HG02642 (cell line): ENCODE measurements around the gene TMEM151B.

Source experiments
- ATAC-seq: cut with Tn5 transposase; IDR thresholded peaks from one replicate; pipeline ENCODE4 v1.9.1; 2021; ENCODE audit warnings: mild to moderate bottlenecking; ENCODE audit not compliant: unreplicated experiment, poor library complexity

TMEM151B gene

GRCh38 chr6:44250067-44250717, 20.1 kb upstream of the TMEM151B start:
- no peak for ATAC-seq

- no peak for ATAC-seq
Observed at GRCh38 chr6:44250718-44251123, 19.5 kb upstream of the TMEM151B start.

DNA sequence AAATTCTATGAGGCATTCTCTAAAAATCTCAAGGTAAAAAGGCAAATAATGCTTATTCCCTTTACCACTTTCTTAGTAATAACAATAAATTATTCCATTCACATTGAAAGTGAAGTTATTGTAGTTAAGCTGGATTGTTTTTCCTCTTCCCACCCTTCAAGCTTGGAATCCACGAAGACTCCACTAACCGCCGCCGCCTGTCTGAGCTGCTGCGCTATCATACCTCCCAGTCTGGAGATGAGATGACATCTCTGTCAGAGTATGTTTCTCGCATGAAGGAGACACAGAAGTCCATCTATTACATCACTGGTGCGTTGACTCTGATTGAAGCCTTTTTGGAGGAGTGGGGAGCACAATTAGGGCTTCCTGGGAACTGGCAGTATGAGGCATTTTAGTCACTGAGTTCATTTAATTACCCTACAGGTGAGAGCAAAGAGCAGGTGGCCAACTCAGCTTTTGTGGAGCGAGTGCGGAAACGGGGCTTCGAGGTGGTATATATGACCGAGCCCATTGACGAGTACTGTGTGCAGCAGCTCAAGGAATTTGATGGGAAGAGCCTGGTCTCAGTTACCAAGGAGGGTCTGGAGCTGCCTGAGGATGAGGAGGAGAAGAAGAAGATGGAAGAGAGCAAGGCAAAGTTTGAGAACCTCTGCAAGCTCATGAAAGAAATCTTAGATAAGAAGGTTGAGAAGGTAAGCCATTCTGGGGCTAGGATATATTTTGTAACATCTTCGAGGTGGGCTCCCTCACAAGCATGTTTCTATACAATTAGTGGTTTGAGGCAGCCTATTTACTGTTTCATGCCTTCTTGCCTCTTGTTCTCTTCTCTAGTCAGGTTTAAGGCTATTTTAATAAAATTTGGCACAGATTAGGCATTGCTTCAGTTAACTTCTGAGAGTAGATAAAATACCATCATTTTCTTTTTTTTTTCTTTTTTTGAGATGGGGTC, 18.4 kb upstream of the TMEM151B start:
- ATAC-seq, result no peak

- no peak for ATAC-seq
Observed at GRCh38 chr6:44253307-44254101, 16.7 kb upstream of the TMEM151B start.

GRCh38 chr6:44254191-44255104, 15.8 kb upstream of the TMEM151B start:
- no peak for ATAC-seq

- ATAC-seq, result no peak
Observed at GRCh38 chr6:44255105-44255808, 15.0 kb upstream of the TMEM151B start.

DNA sequence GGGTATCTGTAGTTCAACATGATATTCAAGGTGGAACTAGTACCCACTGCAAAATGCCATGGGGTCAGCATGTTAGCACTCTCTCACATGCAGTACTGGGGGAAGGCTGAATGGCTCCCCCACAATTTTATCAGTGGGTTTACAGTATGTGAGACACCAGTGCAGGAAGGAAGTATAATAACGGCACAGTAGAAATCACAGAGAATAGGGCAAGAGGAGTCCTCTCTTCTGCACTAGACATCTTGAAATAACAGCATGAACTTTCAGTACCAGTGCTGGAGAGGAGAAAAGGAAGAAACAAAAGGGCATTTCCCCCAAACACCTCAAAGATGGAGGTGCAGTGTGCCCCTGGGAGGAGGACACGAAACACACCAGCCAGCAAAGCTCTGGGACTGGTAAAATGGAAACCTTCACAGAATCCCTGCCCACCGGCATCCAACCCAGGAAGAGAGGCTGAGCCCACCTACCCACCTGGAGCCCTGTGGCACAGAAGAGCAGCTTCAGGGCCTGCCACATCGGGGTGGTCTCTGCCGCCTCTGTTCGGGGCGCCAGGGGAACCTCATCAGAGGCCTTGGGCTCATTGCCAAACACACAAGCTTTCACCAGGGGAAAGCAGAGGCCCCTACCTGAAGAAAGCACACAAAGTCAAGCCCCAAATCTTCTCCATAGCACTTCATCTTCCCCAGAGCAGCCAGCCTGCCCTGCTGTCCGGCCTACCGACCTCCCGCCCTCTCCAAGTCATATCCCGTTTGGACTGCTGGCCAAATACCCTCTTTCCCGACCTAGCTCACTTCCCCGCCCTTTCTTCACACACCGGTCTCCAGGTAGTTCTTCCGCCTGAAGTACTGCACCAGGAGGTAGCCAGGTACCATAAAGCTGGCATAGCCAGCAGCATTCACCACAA, 14.1 kb upstream of the TMEM151B start:
- no peak for ATAC-seq

- ATAC-seq, result no peak
Observed at GRCh38 chr6:44256775-44257024, 13.6 kb upstream of the TMEM151B start.

DNA sequence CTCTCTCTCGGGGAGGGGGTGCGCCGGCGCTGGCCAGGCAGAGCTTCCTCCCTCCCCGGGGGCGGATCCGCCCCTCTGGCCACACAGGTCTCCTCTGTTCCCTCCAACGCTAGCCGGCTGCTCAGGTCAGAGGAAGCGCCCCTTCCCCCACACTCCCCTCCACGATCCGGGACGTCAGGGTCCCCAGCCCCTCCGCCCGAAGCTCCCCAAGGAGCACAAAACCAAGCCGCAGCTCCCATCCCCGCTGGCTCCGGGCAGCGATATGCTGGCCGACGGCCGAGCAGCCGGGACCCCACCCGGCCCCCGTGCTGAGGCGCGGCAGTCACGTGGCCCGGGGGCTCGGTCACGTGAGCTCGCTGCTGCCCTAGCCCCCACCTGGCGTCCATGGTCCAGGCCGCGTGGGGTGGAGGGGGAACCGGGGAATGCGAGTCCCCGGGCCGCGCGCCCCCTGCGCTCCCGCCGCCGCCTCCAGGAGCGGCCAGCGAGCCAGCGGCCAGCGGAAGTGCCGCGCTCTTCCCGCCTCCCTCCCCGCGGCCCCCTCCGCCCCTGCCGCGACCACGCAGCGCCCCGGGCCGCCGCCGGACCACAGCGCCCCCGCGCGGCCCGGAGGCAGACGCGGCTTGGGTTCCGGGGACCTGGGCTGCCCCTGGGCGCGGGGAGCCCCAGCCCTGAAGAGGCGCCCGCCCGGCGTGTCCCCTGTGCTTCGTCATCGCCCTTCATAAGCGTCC, 13.1 kb upstream of the TMEM151B start, which contains the start of gene SLC35B2:
SLC35B2 (minus strand) TSS at position 504 of the 728 bp plus-strand sequence; CDS start at position 386, 118 bp downstream.
- ATAC-seq, result peak; percentile 56

- ATAC-seq, result peak; percentile 11
Observed at GRCh38 chr6:44257753-44258324, 12.4 kb upstream of the TMEM151B start.

DNA sequence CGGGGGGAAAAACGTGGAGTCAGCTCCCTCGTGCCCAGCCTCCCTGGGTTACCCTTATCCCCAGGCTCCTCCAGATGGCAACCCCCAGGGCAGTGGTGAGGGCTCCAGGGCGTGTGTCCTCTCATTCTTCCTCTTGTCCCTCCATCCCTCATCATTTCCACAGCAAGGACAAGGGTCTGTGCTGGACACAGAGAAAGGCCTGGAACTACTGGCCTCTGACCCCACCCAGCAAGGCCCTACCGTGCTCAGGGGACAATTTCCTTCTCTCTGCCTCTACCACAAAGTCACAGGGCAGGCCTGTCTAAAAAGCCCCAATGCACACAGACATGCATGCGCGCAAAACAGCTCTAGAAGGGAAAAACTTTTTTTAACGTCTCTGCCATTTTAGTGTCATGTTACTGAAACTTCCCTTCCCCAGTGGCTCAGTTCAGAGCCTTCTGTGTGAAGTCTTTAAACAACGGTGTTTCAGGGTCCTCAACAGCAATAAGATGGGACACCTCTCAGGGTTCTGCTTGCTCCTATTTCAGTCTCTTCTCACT, 11.9 kb upstream of the TMEM151B start:
- ATAC-seq, result no peak

DNA sequence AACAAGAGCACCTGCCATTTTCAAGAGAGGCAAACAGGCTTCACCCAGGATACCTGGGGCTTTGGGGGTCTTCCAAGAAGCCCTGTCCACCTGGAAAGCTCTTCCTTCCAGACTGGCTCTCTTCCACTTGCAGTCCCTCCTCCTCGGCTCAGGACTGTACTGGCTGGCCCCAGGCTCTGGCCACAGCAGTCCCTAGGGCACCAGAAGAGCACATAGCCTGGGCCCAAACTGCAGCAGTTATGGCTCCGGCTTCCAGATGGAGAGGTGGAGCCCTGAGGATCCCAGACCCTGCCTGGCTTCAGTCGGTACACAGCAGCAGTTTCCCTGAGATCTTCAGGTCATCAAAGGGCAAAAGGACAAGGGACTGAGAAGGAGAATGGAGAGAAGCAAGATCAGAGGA, 11.3 kb upstream of the TMEM151B start:
- no peak for ATAC-seq

DNA sequence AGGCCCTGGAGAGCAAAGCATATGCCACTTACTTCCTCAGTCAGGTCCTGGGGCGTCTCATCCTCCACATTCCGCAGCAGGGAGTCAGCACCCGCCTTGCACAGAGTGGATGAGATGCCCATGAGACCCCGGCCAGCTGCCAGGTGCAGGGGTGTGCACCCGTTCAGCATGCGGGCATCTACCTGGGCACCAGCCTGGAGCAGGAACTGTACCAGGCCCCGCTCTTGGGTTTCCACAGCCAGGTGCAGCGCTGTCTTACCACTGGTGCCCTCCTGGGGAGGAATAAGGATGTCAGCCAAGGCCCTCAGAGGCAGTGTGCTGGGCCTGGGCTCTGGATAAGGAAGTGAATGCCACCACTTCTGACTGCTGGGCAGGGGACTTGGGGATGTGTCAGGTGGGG, 10.2 kb upstream of the TMEM151B start:
- no peak for ATAC-seq

DNA sequence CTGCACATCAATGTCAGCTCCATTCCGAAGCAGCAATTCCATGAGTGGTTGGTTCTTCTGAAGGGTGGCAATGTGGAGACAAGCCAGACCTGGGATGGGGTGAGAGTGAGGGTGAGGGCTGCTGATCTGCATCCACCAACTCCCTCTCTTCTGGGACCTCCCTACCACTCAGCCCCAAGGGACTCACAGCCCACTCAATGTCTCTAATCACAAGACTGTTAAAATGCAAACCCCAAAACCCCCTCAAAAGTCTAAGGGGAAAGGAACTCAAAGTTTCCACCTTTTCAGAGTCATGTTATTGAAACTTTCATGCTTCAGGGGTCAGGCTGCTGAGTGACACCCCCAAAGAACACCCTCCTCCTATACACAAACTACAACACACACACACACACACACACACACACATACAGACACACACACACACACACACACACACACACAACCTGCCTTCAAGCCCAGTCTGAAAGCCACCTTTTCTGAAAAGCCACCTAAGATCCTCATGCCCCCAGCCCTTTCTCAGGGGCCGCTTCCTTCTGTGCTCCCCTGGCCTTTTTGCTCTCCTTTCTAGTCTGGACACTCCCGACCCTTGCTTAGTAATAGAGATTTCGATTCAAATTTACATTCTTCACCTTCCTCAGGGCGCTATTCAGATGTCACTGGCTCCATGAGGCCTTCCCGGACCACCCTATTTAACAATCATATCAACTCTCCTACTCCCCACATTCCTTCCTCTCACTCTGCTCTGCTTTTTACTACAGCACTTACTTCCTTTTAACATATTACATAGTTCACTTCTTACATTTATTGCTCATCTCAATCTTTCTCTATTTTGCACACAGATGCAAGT, 9.6 kb upstream of the TMEM151B start:
- no peak for ATAC-seq

- no peak for ATAC-seq
Observed at GRCh38 chr6:44261581-44261980, 8.7 kb upstream of the TMEM151B start.
